ENCODE measurements around the gene BCL11B.

DNA sequence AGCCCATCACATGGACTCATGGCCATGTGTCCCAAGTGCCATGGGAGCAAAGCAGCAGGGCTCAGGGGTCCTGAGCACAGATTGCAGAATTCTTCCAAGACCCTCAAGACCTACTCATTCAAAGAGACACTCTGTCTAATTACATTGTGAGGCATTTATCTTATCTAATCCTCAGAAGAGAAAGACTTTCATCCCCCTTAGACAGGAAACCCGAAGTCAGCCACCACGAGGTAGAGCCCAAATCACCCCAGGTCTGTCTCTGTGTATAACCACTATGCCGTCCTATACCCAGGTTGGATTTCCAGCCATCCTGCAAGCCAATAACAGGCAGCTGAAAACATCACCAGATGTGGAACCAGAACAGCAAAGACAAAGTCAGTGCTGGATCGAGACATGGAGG lies 8.9 kb upstream of the BCL11B start:
- TF ChIP-seq, protein P1, sequence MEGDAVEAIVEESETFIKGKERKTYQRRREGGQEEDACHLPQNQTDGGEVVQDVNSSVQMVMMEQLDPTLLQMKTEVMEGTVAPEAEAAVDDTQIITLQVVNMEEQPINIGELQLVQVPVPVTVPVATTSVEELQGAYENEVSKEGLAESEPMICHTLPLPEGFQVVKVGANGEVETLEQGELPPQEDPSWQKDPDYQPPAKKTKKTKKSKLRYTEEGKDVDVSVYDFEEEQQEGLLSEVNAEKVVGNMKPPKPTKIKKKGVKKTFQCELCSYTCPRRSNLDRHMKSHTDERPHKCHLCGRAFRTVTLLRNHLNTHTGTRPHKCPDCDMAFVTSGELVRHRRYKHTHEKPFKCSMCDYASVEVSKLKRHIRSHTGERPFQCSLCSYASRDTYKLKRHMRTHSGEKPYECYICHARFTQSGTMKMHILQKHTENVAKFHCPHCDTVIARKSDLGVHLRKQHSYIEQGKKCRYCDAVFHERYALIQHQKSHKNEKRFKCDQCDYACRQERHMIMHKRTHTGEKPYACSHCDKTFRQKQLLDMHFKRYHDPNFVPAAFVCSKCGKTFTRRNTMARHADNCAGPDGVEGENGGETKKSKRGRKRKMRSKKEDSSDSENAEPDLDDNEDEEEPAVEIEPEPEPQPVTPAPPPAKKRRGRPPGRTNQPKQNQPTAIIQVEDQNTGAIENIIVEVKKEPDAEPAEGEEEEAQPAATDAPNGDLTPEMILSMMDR (conservative IDR thresholded peaks at IDR 0.05 in 1 of 2, IDR thresholded peaks at IDR 0.05 in 1 of 2; ENCODE audit: low read depth in 1 of 2, low read length in 2 of 2): no peak
- no peak for TF ChIP-seq EZH2 (IDR thresholded peaks at IDR 0.05; ENCODE audit: low read length, missing control alignments)
